H1 (cell line): ENCODE results near the gene CDS2. TPM values are rescaled to one million over a fixed set of nuclear protein-coding genes. Genes with fewer than 3 reads are reported as not detected.

ENCODE experiments used
- CTCF ChIA-PET: fragments of 300-600 bp; sonication (Branson Sonifier 250); formaldehyde crosslinking; loops from one replicate; lab custom pipeline; 2021; ENCODE audit not compliant: partially characterized antibody; lab: Charles Lee
- POLR2A ChIA-PET: fragments of 300-600 bp; sonication (Branson Sonifier 250); formaldehyde crosslinking; loops from one replicate; lab custom pipeline; 2021; ENCODE audit warnings: inconsistent platforms; ENCODE audit not compliant: partially characterized antibody; lab: Charles Lee
- DNase-seq, 2 experiments: peaks; one replicate each; pipeline versions ENCODE4 v3.0.0 to v3.0.0-alpha.2; 2010 to 2022; ENCODE audit warnings: low spot score in 2 of 2, low read depth in 1 of 2, mixed read lengths in 1 of 2
- FAIRE-seq: peaks from 2 replicates; lab custom pipeline; 2011; peaks lifted over from hg19 to GRCh38; lab: Jason Lieb, UNC
- H2AFZ ChIP-seq: 2 replicates; pipeline ENCODE4 v1.8.1; 2012; ENCODE audit warnings: low read length, inconsistent platforms
- H2AK5ac ChIP-seq: 2 replicates; pipeline ENCODE4 v1.6.1; 2013; ENCODE audit warnings: low read depth, low read length
- H2BK120ac ChIP-seq: replicated peaks from 2 replicates; pipeline ENCODE3; 2013; ENCODE audit warnings: low read depth, low read length, inconsistent platforms
- H2BK12ac ChIP-seq: 2 replicates; pipeline ENCODE4 v1.6.1; 2013; ENCODE audit warnings: low read depth, low read length
- H2BK15ac ChIP-seq: 2 replicates; pipeline ENCODE4 v1.6.1; 2013; ENCODE audit warnings: low read length
- H2BK20ac ChIP-seq: 2 replicates; pipeline ENCODE4 v1.6.1; 2013; ENCODE audit warnings: low read length
- H2BK5ac ChIP-seq: 2 replicates; pipeline ENCODE4 v1.6.1; 2013; ENCODE audit warnings: low read depth, low read length
- H3K14ac ChIP-seq: 2 replicates; pipeline ENCODE4 v1.6.1; 2013; ENCODE audit warnings: inconsistent platforms; ENCODE audit not compliant: insufficient read length
- H3K18ac ChIP-seq: 2 replicates; pipeline ENCODE4 v1.6.1; 2013; ENCODE audit warnings: low read length; ENCODE audit errors: extremely low read depth
- H3K23ac ChIP-seq: 2 replicates; pipeline ENCODE4 v1.6.1; 2013; ENCODE audit warnings: inconsistent platforms; ENCODE audit not compliant: insufficient read length
- H3K23me2 ChIP-seq: 2 replicates; pipeline ENCODE4 v1.6.1; 2013; ENCODE audit warnings: low read depth, low read length
- H3K27ac ChIP-seq: 2 replicates; pipeline ENCODE4 v1.6.1; 2011; ENCODE audit warnings: low read depth, low read length, inconsistent platforms
- H3K27me3 ChIP-seq, 4 experiments: replicated peaks in 1 of 4; 1 replicate in 1 of 4; 2 replicates in 3 of 4; pipeline versions ENCODE4 v1.6.1 to v1.8.1; 2011 to 2013; ENCODE audit warnings: low read length in 3 of 4, mild to moderate bottlenecking in 3 of 4, inconsistent platforms in 2 of 4, mixed read lengths in 2 of 4, moderate library complexity in 1 of 4; ENCODE audit not compliant: control insufficient read depth in 3 of 4, insufficient read depth in 3 of 4; ENCODE audit errors: extremely low read depth in 1 of 4
- H3K36me3 ChIP-seq, 4 experiments: 2 replicates each; pipeline versions ENCODE4 v1.6.1 to v1.8.1; 2011 to 2013; ENCODE audit warnings: mild to moderate bottlenecking in 4 of 4, low read length in 3 of 4, moderate library complexity in 2 of 4, control low read depth in 1 of 4, inconsistent platforms in 1 of 4; ENCODE audit not compliant: insufficient read depth in 4 of 4, control insufficient read depth in 2 of 4
- H3K4ac ChIP-seq: replicated peaks from 2 replicates; pipeline ENCODE3; 2013; ENCODE audit warnings: low read length, low read depth, mixed read lengths, inconsistent platforms; ENCODE audit not compliant: insufficient read length
- H3K4me1 ChIP-seq, 4 experiments: replicated peaks in 1 of 4; 1 replicate in 1 of 4; 2 replicates in 3 of 4; pipeline versions ENCODE4 v1.6.1 to v1.8.1; 2011 to 2013; ENCODE audit warnings: low read length in 3 of 4, inconsistent platforms in 2 of 4, mixed read lengths in 1 of 4; ENCODE audit not compliant: insufficient read depth in 4 of 4, control insufficient read depth in 3 of 4
- H3K4me2 ChIP-seq, 2 experiments: 2 replicates each; pipeline versions ENCODE4 v1.6.1 to v1.8.1; 2011 to 2013; ENCODE audit warnings: low read depth in 2 of 2, low read length in 2 of 2, control low read depth in 1 of 2, inconsistent platforms in 1 of 2, mild to moderate bottlenecking in 1 of 2; ENCODE audit not compliant: insufficient read depth in 1 of 2
- H3K4me3 ChIP-seq, 4 experiments: fragments of 200-600, 300-600 bp in 1 of 4; sonication (generic), shearing (Covaris generic), sonication (Bioruptor Twin) in 1 of 4; 2 replicates each; pipeline versions ENCODE4 v1.5.1 to v1.8.1; 2011 to 2016; ENCODE audit warnings: low read length in 4 of 4, low read depth in 3 of 4, control low read depth in 2 of 4, inconsistent platforms in 2 of 4, mild to moderate bottlenecking in 2 of 4, mixed read lengths in 1 of 4, moderate library complexity in 1 of 4; ENCODE audit not compliant: insufficient read depth in 2 of 4; ENCODE audit errors: extremely low read depth in 1 of 4
- H3K56ac ChIP-seq: replicated peaks from 2 replicates; pipeline ENCODE3; 2013; ENCODE audit warnings: low read depth, mild to moderate bottlenecking, mixed read lengths, low read length, inconsistent platforms; ENCODE audit not compliant: insufficient read length
- H3K79me1 ChIP-seq: 2 replicates; pipeline ENCODE4 v1.6.1; 2013; ENCODE audit warnings: low read depth, low read length, control low read depth
- H3K79me2 ChIP-seq, 2 experiments: 2 replicates each; pipeline versions ENCODE4 v1.6.1 to v1.8.1; 2012 to 2013; ENCODE audit warnings: low read length in 2 of 2, mild to moderate bottlenecking in 2 of 2, inconsistent platforms in 1 of 2; ENCODE audit not compliant: insufficient read depth in 2 of 2, control insufficient read depth in 1 of 2
- H3K9ac ChIP-seq, 4 experiments: replicated peaks in 1 of 4; 1 replicate in 1 of 4; 2 replicates in 3 of 4; pipeline versions ENCODE4 v1.6.1 to v1.8.1; 2011 to 2013; ENCODE audit warnings: low read depth in 3 of 4, low read length in 3 of 4, control low read depth in 2 of 4, mild to moderate bottlenecking in 2 of 4, moderate library complexity in 2 of 4, inconsistent platforms in 1 of 4; ENCODE audit errors: extremely low read depth in 1 of 4
- H3K9me3 ChIP-seq, 2 experiments: 2 replicates each; pipeline versions ENCODE4 v1.6.1 to v1.8.1; 2012 to 2013; ENCODE audit warnings: mild to moderate bottlenecking in 2 of 2, moderate library complexity in 2 of 2, control low read depth in 1 of 2, inconsistent platforms in 1 of 2, low read depth in 1 of 2, low read length in 1 of 2, mixed read lengths in 1 of 2; ENCODE audit not compliant: insufficient read depth in 2 of 2
- H4K20me1 ChIP-seq, 2 experiments: replicated peaks in 1 of 2; 2 replicates each; pipeline versions ENCODE3 to v1.8.1; 2011 to 2013; ENCODE audit warnings: inconsistent platforms in 2 of 2, low read length in 2 of 2, mild to moderate bottlenecking in 1 of 2; ENCODE audit not compliant: insufficient read depth in 2 of 2, control insufficient read depth in 1 of 2
- H4K5ac ChIP-seq: 2 replicates; pipeline ENCODE4 v1.6.1; 2013; ENCODE audit warnings: low read length, low read depth, mixed read lengths, inconsistent platforms; ENCODE audit not compliant: insufficient read length
- H4K8ac ChIP-seq: 2 replicates; pipeline ENCODE4 v1.8.0; 2013; ENCODE audit warnings: mild to moderate bottlenecking, moderate library complexity, low read length, inconsistent platforms; ENCODE audit not compliant: insufficient read depth; ENCODE audit errors: extremely low read depth
- H4K91ac ChIP-seq: replicated peaks from 2 replicates; pipeline ENCODE3; 2013; ENCODE audit warnings: low read length, mixed read lengths, inconsistent platforms; ENCODE audit not compliant: insufficient read length
- CHD2 ChIP-seq: IDR thresholded peaks from 2 replicates; pipeline ENCODE4 v1.6.1; 2012; ENCODE audit warnings: low read length, improper control_type of control experiment
- CREB1 ChIP-seq: IDR thresholded peaks from 2 replicates; pipeline ENCODE4 v1.6.1; 2012; ENCODE audit warnings: inconsistent platforms
- CTBP2 ChIP-seq: IDR thresholded peaks from 2 replicates; pipeline ENCODE4 v1.7.0; 2011; ENCODE audit warnings: borderline replicate concordance, mild to moderate bottlenecking, moderate library complexity, mixed read lengths, low read length; ENCODE audit not compliant: insufficient read depth, insufficient read length
- GABPA ChIP-seq: IDR thresholded peaks from 2 replicates; pipeline ENCODE4 v1.6.1; 2011; ENCODE audit warnings: mild to moderate bottlenecking, low read length, moderate library complexity, borderline replicate concordance; ENCODE audit not compliant: insufficient read depth
- JUN ChIP-seq: IDR thresholded peaks from 2 replicates; pipeline ENCODE4 v1.6.1; 2011; ENCODE audit warnings: low read depth, mild to moderate bottlenecking, improper control_type of control experiment, low read length
- KDM4A ChIP-seq: IDR thresholded peaks from one replicate; pipeline ENCODE4 v1.7.1; 2012; ENCODE audit warnings: low read depth, mild to moderate bottlenecking, moderate library complexity, low read length, inconsistent platforms; ENCODE audit not compliant: severe bottlenecking
- RBBP5 ChIP-seq: IDR thresholded peaks from 2 replicates; pipeline ENCODE4 v1.7.1; 2012; ENCODE audit warnings: low read depth, mild to moderate bottlenecking, inconsistent platforms, low read length, moderate library complexity, borderline replicate concordance
- SP2 ChIP-seq: IDR thresholded peaks from 2 replicates; pipeline ENCODE4 v1.6.1; 2012; ENCODE audit warnings: mild to moderate bottlenecking, low read length, inconsistent platforms
- SRF ChIP-seq: IDR thresholded peaks from 2 replicates; pipeline ENCODE4 v1.6.1; 2011; ENCODE audit warnings: mild to moderate bottlenecking, low read depth, low read length, moderate library complexity
- SUZ12 ChIP-seq: fragments of 200-600 bp; sonication (generic); IDR thresholded peaks from 2 replicates; pipeline ENCODE4 v1.6.1; 2012; ENCODE audit warnings: mild to moderate bottlenecking, inconsistent platforms, low read length, moderate library complexity, mixed read lengths
- TAF1 ChIP-seq: IDR thresholded peaks from 2 replicates; pipeline ENCODE4 v1.6.1; 2011; ENCODE audit warnings: mild to moderate bottlenecking, low read depth, low read length
- WGBS, 2 experiments: shearing (Covaris generic) in 1 of 2; methylation state at CpG; one replicate each; pipeline versions ENCODE4 v1.1.6 to v1.1.7; 2013 to 2015; ENCODE audit warnings: low lambda C conversion rate in 2 of 2, mixed read lengths in 2 of 2, inconsistent platforms in 1 of 2, low coverage in 1 of 2, missing lambda C conversion rate in 1 of 2; ENCODE audit not compliant: insufficient replicate concordance in 2 of 2, insufficient coverage in 1 of 2, insufficient read length in 1 of 2; ENCODE audit errors: extremely low coverage in 1 of 2, missing lambda C conversion rate in 1 of 2; 5-methylcytosine and 5-hydroxymethylcytosine counted together
- polyA plus RNA-seq, 7 experiments: library from polyadenylated mRNA; depleted of rRNA in 3 of 7; stranded (reverse) in 5 of 7; unstranded in 2 of 7; fragments of >200 nt in 5 of 7; fragments of 200-250 nt in 2 of 7; gene quantifications; 1 replicate in 5 of 7; 2 replicates in 1 of 7; 4 replicates in 1 of 7; pipeline versions ENCODE4 v1.2.1 to v1.2.3, GENCODE V29; 2011 to 2013; ENCODE audit warnings: missing spikeins in 2 of 7, mixed read lengths in 2 of 7
- total RNA-seq: library from RNA; stranded (reverse); fragmentation: NEBNext Ultra II Directional; extraction: Animal tissue kit (Norgen Biotek cat#: 25700); gene quantifications from 2 replicates; pipeline ENCODE4 v1.2.1, GENCODE V29; 2021
- TF ChIP-seq, protein P1 (sequence below): IDR thresholded peaks from 2 replicates; pipeline ENCODE4 v1.6.1; 2011; ENCODE audit warnings: low read depth, mild to moderate bottlenecking, low read length; ENCODE audit not compliant: insufficient read depth

Gene CDS2
- total and polyA plus RNA-seq, 2 of the 8 experiments (the other 6 are each of a cell fraction or from before 2014, with no cell fraction given) = 54.0 to 56.2 TPM

DNA sequence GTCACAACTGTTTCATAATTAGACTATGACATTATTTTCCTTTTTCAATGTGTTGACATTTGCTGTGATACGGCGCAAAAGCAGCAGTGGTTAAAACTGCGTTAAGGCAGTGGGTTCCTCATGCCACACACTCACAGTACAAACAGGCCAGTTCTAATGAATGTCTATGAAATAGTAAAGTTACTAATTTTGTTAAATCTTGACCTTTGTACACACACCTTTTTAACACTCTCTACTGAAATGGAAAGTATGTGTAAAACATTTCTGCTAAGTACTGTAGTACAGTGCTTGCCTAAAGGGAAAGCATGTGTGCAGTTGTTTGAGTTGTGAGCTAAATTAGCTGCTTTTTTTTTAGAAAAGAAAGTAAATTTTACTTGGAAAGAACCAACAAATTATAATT, 60.3 kb downstream of the CDS2 start:
- 98% methylated on average over 3 of the region's 3 CpGs; no CpG with 5 or more reads in 1 of the 2 experiments for WGBS, 2 experiments
- peaks cover 3 to 27% (median 15%) of the 10 kb centered on the region in 4 experiments for H3K36me3 ChIP-seq
- TF ChIP-seq JUN = no peak
- TF ChIP-seq CHD2 = no peak
- TF ChIP-seq TAF1 = no peak
- TF ChIP-seq SUZ12 = no peak
- no peak for TF ChIP-seq KDM4A
- TF ChIP-seq, protein P1, sequence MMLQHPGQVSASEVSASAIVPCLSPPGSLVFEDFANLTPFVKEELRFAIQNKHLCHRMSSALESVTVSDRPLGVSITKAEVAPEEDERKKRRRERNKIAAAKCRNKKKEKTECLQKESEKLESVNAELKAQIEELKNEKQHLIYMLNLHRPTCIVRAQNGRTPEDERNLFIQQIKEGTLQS = no peak
- no peak for TF ChIP-seq SP2
- no peak for TF ChIP-seq RBBP5
- no peak for TF ChIP-seq SRF
- no peak for TF ChIP-seq CREB1
- TF ChIP-seq CTBP2 = no peak
- TF ChIP-seq GABPA = no peak

More for the DNA sequence above, 60.3 kb downstream of the CDS2 start:
- peaks cover 0 to 1% of the 10 kb centered on the region in 2 experiments for H4K20me1 ChIP-seq
- H2BK5ac ChIP-seq = no peak overlapping the region
- H3K79me1 ChIP-seq = no peaks in the 10 kb centered on the region
- H3K56ac ChIP-seq = no peak overlapping the region
- DNase-seq = no peak
- no peaks in the 10 kb centered on the region for H3K9me3 ChIP-seq
- no peak overlapping the region for H2BK120ac ChIP-seq
- no peak overlapping the region for H2BK12ac ChIP-seq
- FAIRE-seq = no peak
- H3K14ac ChIP-seq = no peak overlapping the region
- H4K5ac ChIP-seq = no peak overlapping the region
- no peaks in the 10 kb centered on the region for H3K23me2 ChIP-seq
- H2AK5ac ChIP-seq = no peak overlapping the region
- no peak overlapping the region for H3K23ac ChIP-seq
- no peaks in the 10 kb centered on the region for H3K27me3 ChIP-seq
- no peak overlapping the region for H3K4ac ChIP-seq
- H4K91ac ChIP-seq = no peak overlapping the region
- no peak overlapping the region for H2BK15ac ChIP-seq
- H2AFZ ChIP-seq = no peak overlapping the region
- POLR2A ChIA-PET = interaction anchor here (0.6 to 3.0 kb wide), 5 partner anchors 8 to 277 kb away, joined by 3 to 10 read pairs (median 3); no protein-coding TSS in a partner anchor
- CTCF ChIA-PET = interaction anchor here (0.6 to 4.3 kb wide), 7 partner anchors 8 to 72 kb away, joined by 3 to 18 read pairs (median 5); partner anchors contain the start of genes CDS2 and PCNA
- no peak overlapping the region for H2BK20ac ChIP-seq
- no peak overlapping the region for H3K4me3 ChIP-seq
- H3K79me2 ChIP-seq = no peaks in the 10 kb centered on the region
- no peak overlapping the region for H3K27ac ChIP-seq
- no peak overlapping the region for H3K4me2 ChIP-seq
- no peak overlapping the region for H3K18ac ChIP-seq
- no peak overlapping the region for H3K9ac ChIP-seq
- H4K8ac ChIP-seq = no peak overlapping the region
- H3K4me1 ChIP-seq = peaks cover 0 to 4% (median 0%) of the 10 kb centered on the region in 4 experiments; a peak in 3 of 7 replicates
